Breast epithelium (tissue), 4 donors: ENCODE data around the gene PFKP. TPM values are rescaled to one million over a fixed set of nuclear protein-coding genes. Genes with fewer than 3 reads are reported as not detected.
A peak's percentile ranks its signal among the peaks of the same experiment; 100 is the strongest.

Experiments used
- DNase-seq, 2 donors: peaks; one replicate each; pipeline ENCODE4 v3.0.0-alpha.2; 2019; ENCODE audit warnings: low spot score in 2 of 2
- H3K27ac ChIP-seq, 2 donors: fragments of 200-600 bp; sonication (generic) in 1 of 2; one replicate each; pipeline ENCODE4 v1.5.1; 2016 to 2019; ENCODE audit warnings: mild to moderate bottlenecking in 1 of 2
- H3K27me3 ChIP-seq, 2 donors: fragments of 200-600 bp; sonication (generic) in 1 of 2; one replicate each; pipeline versions ENCODE4 v1.5.1 to v1.6.0; 2017 to 2019; ENCODE audit warnings: control low read depth in 1 of 2, mild to moderate bottlenecking in 1 of 2
- H3K36me3 ChIP-seq: fragments of 200-600 bp; one replicate; pipeline ENCODE4 v1.5.1; 2019
- H3K4me1 ChIP-seq, 2 donors: fragments of 200-600 bp; sonication (generic); one replicate each; pipeline ENCODE4 v1.5.1; 2016 to 2019; ENCODE audit warnings: control low read depth in 1 of 2
- H3K4me3 ChIP-seq, 3 donors: fragments of 200-600 bp; sonication (generic); 1 replicate in 2 of 3; 2 replicates in 1 of 3; pipeline ENCODE4 v1.5.1; 2016 to 2019; ENCODE audit warnings: mild to moderate bottlenecking in 3 of 3, moderate library complexity in 2 of 3
- H3K9me3 ChIP-seq, 2 donors: fragments of 200-600 bp; sonication (generic) in 1 of 2; one replicate each; pipeline ENCODE4 v1.5.1; 2016 to 2019; ENCODE audit warnings: control low read depth in 1 of 2
- CTCF ChIP-seq, 3 donors: fragments of 450-650 bp; IDR thresholded peaks; one replicate each; pipeline ENCODE4 v1.5.1; 2016 to 2017; ENCODE audit warnings: antibody characterized with exemption in 3 of 3, mild to moderate bottlenecking in 3 of 3, moderate library complexity in 3 of 3
- POLR2A ChIP-seq: fragments of 450-650 bp; IDR thresholded peaks from one replicate; pipeline ENCODE4 v1.6.1; 2016; ENCODE audit warnings: antibody characterized with exemption, mild to moderate bottlenecking, moderate library complexity
- POLR2AphosphoS5 ChIP-seq, 3 donors: sonication (generic); formaldehyde crosslinking; IDR thresholded peaks; one replicate each; pipeline ENCODE4 v1.6.1; 2017; ENCODE audit warnings: antibody characterized with exemption in 3 of 3
- intact Hi-C: fragments of 100-400 bp; cut with DNase I; formaldehyde crosslinking; loops from one replicate; pipeline ENCODE4 v1.15.1; 2023; ENCODE audit warnings: low total_unique reads
- total RNA-seq, 3 donors: library from RNA; depleted of rRNA; stranded (reverse); fragments of >200 nt; gene quantifications; one replicate each; pipeline ENCODE4 v1.1.0, GENCODE V29; 2016

PFKP gene
- total RNA-seq, 3 donors from 2014 or later = 16.0 to 37.0 (median 32.9) TPM

DNA sequence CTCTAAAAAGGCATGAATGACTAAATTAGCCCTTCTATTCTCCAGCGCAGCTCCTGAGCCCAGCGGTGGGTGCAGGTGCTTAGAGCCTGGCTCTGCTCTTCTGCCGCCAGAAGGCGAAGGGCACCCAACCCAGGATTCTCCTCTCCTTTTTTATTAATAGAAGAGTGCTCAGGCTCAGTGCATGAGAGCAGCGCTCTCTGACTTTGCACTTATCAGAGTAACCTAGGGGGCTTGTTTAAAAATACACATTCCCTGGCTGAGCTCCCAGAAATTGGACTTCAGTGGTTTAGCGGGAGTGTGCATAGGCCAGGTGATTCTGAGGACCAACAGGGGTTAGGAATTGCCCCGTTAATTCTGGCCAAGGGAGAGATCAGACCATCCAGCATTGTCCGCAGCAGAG, 1.7 kb upstream of the PFKP start:
- Histone ChIP-seq H3K4me3 (no peak overlapping the region), H3K36me3 (no peaks in the 10 kb centered on the region), H3K27ac (no peak overlapping the region), H3K9me3 (no peaks in the 10 kb centered on the region), H3K4me1 (no peaks in the 10 kb centered on the region), H3K27me3 (no peaks in the 10 kb centered on the region)
- intact Hi-C loops = no loop called here
- TF ChIP-seq POLR2A (no peak), POLR2AphosphoS5 (IDR thresholded peaks at IDR 0.05) (no peak), CTCF (IDR thresholded peaks at IDR 0.05) (no peak)
- no peak for DNase-seq

DNA sequence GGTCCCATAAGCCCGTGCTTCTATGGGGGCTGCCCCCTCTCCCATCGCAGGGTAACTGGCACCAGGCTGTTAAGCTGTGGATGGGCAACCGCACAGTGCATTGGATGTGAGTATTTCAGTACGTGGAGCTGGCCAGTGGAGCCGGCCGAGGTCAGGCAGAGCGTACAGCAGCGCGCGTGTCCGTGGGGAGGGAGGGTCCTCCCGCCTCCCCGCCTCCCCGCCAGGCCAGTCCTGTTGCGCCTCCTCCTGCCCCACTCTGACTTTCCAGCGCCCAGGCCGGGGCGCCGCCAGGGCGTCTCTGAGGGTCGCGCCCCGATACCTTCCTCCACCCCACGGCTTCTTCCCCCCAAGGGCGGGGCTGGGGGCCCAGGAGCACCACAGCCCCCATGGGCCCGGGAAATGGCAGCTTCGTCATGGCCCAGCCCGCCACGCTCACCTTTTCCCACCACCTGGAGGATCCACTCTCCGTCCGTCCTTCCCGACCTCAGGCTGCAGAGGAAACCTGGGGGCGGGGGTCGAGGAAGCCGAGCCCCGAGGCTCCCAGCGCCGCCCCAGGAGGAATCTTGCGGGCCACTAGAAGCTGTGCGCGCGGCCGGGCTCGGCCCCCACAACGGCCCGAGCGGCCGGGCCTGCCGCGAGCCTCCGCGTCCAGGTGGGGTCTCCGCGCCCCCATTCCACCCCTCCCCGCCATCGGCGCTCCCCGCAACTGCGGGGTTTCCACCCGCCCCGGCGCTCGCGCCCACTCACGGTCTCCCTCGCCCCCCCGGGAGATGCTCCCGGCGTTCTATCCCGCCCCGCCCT, 831 bp upstream of the PFKP start:
- no peaks in the 10 kb centered on the region for H3K27me3 ChIP-seq
- H3K36me3 ChIP-seq = no peaks in the 10 kb centered on the region
- intact Hi-C loops = no loop called here
- no peak for TF ChIP-seq POLR2AphosphoS5 (IDR thresholded peaks at IDR 0.05)
- TF ChIP-seq CTCF (IDR thresholded peaks at IDR 0.05) = no peak
- no peak for TF ChIP-seq POLR2A
- H3K4me1 ChIP-seq = no peaks in the 10 kb centered on the region
- no peak for DNase-seq
- H3K9me3 ChIP-seq = no peaks in the 10 kb centered on the region
- no peak overlapping the region for H3K27ac ChIP-seq
- H3K4me3 ChIP-seq = peak overlapping the region; percentile 83 to 94 (median 85)

- Histone ChIP-seq H3K36me3 (no peaks in the 10 kb centered on the region), H3K27ac (peak overlapping the region; percentile 75 to 77), H3K4me3 (peak overlapping the region; percentile 83 to 94 (median 85)), H3K27me3 (no peaks in the 10 kb centered on the region), H3K9me3 (no peaks in the 10 kb centered on the region), H3K4me1 (no peaks in the 10 kb centered on the region)
- intact Hi-C loops = no loop called here
- TF ChIP-seq POLR2A (no peak), POLR2AphosphoS5 (IDR thresholded peaks at IDR 0.05) (no peak)
- DNase-seq = no peak
Measured at GRCh38 chr10:3067859-3068179, 471 bp downstream of the PFKP start.

GRCh38 chr10:3068201-3068967, 1.0 kb downstream of the PFKP start:
- intact Hi-C loops = no loop called here
- DNase-seq = peak in 1 of 2 donors; percentile 39
- Histone ChIP-seq H3K27me3 (no peaks in the 10 kb centered on the region), H3K4me3 (peak overlapping the region; percentile 83 to 94 (median 85)), H3K4me1 (no peaks in the 10 kb centered on the region), H3K36me3 (no peaks in the 10 kb centered on the region), H3K9me3 (no peaks in the 10 kb centered on the region), H3K27ac (peak overlapping the region; percentile 75 to 77)
- TF ChIP-seq POLR2A (no peak), POLR2AphosphoS5 (IDR thresholded peaks at IDR 0.05) (peak in 2 of 3 donors; percentile 40 to 41), CTCF (IDR thresholded peaks at IDR 0.05) (peak in 2 of 3 donors; percentile 17 to 18)

GRCh38 chr10:3068968-3069737, 1.8 kb downstream of the PFKP start:
- Histone ChIP-seq H3K4me3 (peak overlapping the region; percentile 83 to 94 (median 85)), H3K27ac (peak overlapping the region; percentile 75 to 77), H3K27me3 (no peaks in the 10 kb centered on the region), H3K36me3 (no peaks in the 10 kb centered on the region), H3K4me1 (no peaks in the 10 kb centered on the region), H3K9me3 (no peaks in the 10 kb centered on the region)
- TF ChIP-seq POLR2AphosphoS5 (IDR thresholded peaks at IDR 0.05) (no peak), POLR2A (no peak), CTCF (IDR thresholded peaks at IDR 0.05) (no peak)
- no peak for DNase-seq
- intact Hi-C loops = no loop called here
